GM12875 (cell line): ENCODE results near the gene TGM1.

Experiments used
- H3K4me3 ChIP-seq: one replicate; pipeline ENCODE4 v1.5.1; 2011; ENCODE audit warnings: low read depth, low read length, control low read depth
- CTCF ChIP-seq: IDR thresholded peaks from 2 replicates; pipeline ENCODE4 v1.5.1; 2011; ENCODE audit warnings: low read depth, mild to moderate bottlenecking, control low read depth, inconsistent platforms, low read length, moderate library complexity, borderline replicate concordance; ENCODE audit not compliant: insufficient read depth

Gene TGM1

GRCh38 chr14:24269910-24270536 lies 7.0 kb upstream of the TGM1 start:
- H3K4me3 ChIP-seq, result no peak overlapping the region
- no peak for TF ChIP-seq CTCF

GRCh38 chr14:24269368-24269767 lies 6.4 kb upstream of the TGM1 start:
- no peak overlapping the region for H3K4me3 ChIP-seq
- no peak for TF ChIP-seq CTCF

GRCh38 chr14:24268225-24268624 lies 5.2 kb upstream of the TGM1 start:
- TF ChIP-seq CTCF, result no peak
- no peak overlapping the region for H3K4me3 ChIP-seq

GRCh38 chr14:24267516-24267915 lies 4.5 kb upstream of the TGM1 start:
- no peak for TF ChIP-seq CTCF
- H3K4me3 ChIP-seq, result no peak overlapping the region

- no peak for TF ChIP-seq CTCF
- H3K4me3 ChIP-seq, result no peak overlapping the region
Measured at GRCh38 chr14:24266344-24267244, 3.6 kb upstream of the TGM1 start.

GRCh38 chr14:24264298-24264697 lies 1.3 kb upstream of the TGM1 start:
- H3K4me3 ChIP-seq, result no peak overlapping the region
- no peak for TF ChIP-seq CTCF

- TF ChIP-seq CTCF, result no peak
- H3K4me3 ChIP-seq, result no peak overlapping the region
Measured at GRCh38 chr14:24263848-24264247, 871 bp upstream of the TGM1 start.
